Glutamatergic neuron (in vitro differentiated cells): ENCODE data around the gene KIRREL3. TPM values are rescaled to one million over a fixed set of nuclear protein-coding genes. Genes with fewer than 3 reads are reported as not detected.

Source experiments
- DNase-seq: peaks from one replicate; pipeline ENCODE4 v3.0.0; 2022
- H3K27ac Mint-ChIP-seq: one replicate; pipeline ENCODE4 v1.8.0; 2020; ENCODE audit warnings: mild to moderate bottlenecking, mixed read lengths, inconsistent platforms; ENCODE audit not compliant: unreplicated experiment
- H3K27me3 Mint-ChIP-seq: one replicate; pipeline ENCODE4 v1.8.0; 2020; ENCODE audit warnings: mild to moderate bottlenecking, moderate library complexity, mixed read lengths, inconsistent platforms; ENCODE audit not compliant: unreplicated experiment
- H3K36me3 Mint-ChIP-seq: one replicate; pipeline ENCODE4 v1.8.0; 2020; ENCODE audit warnings: mild to moderate bottlenecking, mixed read lengths, inconsistent platforms; ENCODE audit not compliant: unreplicated experiment
- H3K4me1 Mint-ChIP-seq: one replicate; pipeline ENCODE4 v1.8.0; 2020; ENCODE audit warnings: mild to moderate bottlenecking, low read depth, mixed read lengths, inconsistent platforms; ENCODE audit not compliant: unreplicated experiment
- H3K4me3 Mint-ChIP-seq: one replicate; pipeline ENCODE4 v1.8.0; 2020; ENCODE audit warnings: mild to moderate bottlenecking, mixed read lengths, inconsistent platforms; ENCODE audit not compliant: unreplicated experiment
- H3K9me3 Mint-ChIP-seq: one replicate; pipeline ENCODE4 v1.8.0; 2020; ENCODE audit warnings: mild to moderate bottlenecking, moderate library complexity, mixed read lengths, inconsistent platforms; ENCODE audit not compliant: unreplicated experiment
- total RNA-seq: library from RNA; stranded (reverse); fragmentation: NEBNext Ultra II Directional; extraction: Animal tissue kit (Norgen Biotek cat#: 25700); gene quantifications from one replicate; pipeline ENCODE4 v1.2.1, GENCODE V29; 2021; ENCODE audit not compliant: unreplicated experiment
- TF ChIP-seq, protein P1 (sequence below): fragments of 200-600 bp; sonication (generic); IDR thresholded peaks from one replicate; pipeline ENCODE4 v1.5.0; 2021; ENCODE audit not compliant: partially characterized antibody, unreplicated experiment

KIRREL3 gene
- total RNA-seq, 1 donor from 2014 or later = 25.3 TPM

GRCh38 chr11:126739499-126740145, 260.9 kb downstream of the KIRREL3 start:
- TF ChIP-seq, protein P1, sequence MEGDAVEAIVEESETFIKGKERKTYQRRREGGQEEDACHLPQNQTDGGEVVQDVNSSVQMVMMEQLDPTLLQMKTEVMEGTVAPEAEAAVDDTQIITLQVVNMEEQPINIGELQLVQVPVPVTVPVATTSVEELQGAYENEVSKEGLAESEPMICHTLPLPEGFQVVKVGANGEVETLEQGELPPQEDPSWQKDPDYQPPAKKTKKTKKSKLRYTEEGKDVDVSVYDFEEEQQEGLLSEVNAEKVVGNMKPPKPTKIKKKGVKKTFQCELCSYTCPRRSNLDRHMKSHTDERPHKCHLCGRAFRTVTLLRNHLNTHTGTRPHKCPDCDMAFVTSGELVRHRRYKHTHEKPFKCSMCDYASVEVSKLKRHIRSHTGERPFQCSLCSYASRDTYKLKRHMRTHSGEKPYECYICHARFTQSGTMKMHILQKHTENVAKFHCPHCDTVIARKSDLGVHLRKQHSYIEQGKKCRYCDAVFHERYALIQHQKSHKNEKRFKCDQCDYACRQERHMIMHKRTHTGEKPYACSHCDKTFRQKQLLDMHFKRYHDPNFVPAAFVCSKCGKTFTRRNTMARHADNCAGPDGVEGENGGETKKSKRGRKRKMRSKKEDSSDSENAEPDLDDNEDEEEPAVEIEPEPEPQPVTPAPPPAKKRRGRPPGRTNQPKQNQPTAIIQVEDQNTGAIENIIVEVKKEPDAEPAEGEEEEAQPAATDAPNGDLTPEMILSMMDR = no peak
- H3K36me3 Mint-ChIP-seq = no peaks in the 10 kb centered on the region
- no peak overlapping the region for H3K27ac Mint-ChIP-seq
- DNase-seq = no peak
- peaks cover under 1% of the 10 kb centered on the region for H3K27me3 Mint-ChIP-seq
- peaks cover 2% of the 10 kb centered on the region for H3K9me3 Mint-ChIP-seq
- H3K4me3 Mint-ChIP-seq = no peak overlapping the region
- H3K4me1 Mint-ChIP-seq = peaks cover 25% of the 10 kb centered on the region

DNA sequence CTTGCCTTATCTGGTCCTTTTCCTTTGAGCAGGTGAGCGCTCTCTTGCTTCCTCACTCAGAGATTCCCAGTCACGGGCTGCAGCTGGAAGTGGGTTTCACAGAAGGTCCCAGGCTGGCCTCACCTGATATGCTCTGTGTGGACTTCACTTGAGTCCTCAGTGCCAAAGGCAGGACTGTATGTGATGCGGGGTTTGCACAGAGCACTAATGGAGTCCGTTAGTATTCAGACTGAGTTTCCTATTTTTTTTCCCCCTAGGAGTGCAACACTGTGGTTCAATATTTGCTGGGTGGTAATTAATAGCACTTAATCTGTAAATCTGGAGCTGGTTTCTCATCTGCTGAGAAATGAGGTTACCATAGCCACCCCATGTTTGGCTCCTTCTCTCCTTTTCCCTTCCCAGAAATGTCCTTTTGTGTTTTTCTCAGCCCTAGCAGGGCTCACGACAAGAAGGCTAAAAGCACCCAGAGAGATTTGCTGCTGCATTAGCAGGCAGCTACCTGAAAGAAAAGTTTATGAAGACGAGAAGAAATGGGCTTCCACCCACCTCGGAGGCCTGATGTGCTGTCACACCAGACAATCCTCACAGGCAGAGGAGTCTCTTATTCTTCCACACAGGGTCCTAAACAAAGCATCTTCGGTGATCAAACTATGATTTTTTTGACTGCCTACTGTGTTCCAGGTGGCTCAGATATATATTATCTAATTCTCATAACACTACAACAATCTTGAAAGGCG, 262.1 kb downstream of the KIRREL3 start:
- TF ChIP-seq, protein P1 = no peak
- Mint-ChIP-seq H3K27ac (no peak overlapping the region), H3K27me3 (peaks cover 2% of the 10 kb centered on the region), H3K36me3 (no peaks in the 10 kb centered on the region), H3K4me1 (peaks cover 32% of the 10 kb centered on the region), H3K4me3 (no peak overlapping the region), H3K9me3 (no peaks in the 10 kb centered on the region)
- no peak for DNase-seq

DNA sequence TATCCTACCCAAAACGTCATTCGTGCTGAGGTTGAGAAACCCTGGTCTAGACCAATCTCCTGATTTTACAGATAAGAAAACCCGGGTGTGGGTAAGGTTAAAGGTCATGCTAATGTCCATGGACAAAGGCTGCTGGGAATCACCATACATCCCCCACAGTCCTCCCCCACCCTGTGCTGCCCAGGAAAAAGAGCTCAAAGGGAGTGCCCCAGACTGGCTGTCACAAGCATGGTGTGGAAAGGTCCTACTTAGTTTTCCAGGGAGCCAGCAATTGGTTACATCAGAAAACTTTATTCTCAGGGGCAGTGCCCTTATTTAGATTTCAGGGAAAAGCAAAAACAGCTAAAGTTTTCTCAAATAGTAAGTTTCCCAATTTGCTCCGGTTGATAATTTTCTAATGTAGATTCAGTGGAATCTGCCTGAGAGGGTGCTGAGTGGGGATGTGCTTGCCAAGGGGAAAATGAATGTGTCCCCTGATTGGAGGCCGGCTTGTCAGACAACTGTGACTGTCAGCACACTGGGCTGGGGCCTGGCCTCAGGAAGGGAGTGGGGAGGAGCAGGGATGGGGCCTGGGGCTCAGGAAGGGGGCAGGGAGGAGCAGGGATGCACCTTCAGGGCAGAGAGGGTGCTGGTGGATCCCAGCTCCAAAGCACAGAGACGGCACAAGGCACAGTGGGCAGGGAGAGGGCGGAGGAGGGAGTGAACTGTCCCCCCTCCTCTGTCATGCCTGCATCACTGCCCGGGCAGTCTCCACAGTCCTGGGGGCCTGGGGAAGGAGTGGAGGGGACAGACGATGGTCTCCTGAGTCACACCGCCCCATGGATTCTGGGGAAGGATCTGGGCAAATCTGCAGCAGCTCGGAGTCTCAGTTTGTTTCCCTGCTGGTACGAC, 263.6 kb downstream of the KIRREL3 start:
- H3K36me3 Mint-ChIP-seq = no peaks in the 10 kb centered on the region
- no peak overlapping the region for H3K4me3 Mint-ChIP-seq
- peaks cover 37% of the 10 kb centered on the region for H3K4me1 Mint-ChIP-seq
- no peak for DNase-seq
- H3K9me3 Mint-ChIP-seq = no peaks in the 10 kb centered on the region
- no peak overlapping the region for H3K27ac Mint-ChIP-seq
- TF ChIP-seq, protein P1 = no peak
- H3K27me3 Mint-ChIP-seq = peaks cover 2% of the 10 kb centered on the region

DNA sequence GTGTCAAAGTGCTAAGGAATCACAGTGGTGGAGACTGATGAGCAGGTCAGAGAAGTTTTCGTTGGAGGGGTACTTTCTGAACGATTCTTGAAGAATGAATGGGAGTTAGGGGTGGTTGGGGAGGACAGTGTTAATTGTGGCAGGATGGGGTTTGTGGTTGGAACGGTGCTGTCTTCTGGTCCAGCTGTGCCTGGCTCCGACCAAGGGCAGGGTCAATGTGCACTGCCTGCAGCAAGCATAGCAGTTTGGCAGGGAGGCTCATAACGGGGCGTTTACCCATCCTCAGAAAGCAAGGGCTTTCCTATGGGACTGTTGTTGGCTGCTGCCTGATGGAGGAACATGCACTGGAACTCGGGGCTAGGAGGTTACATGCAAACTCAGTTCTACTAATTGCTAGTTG, 265.8 kb downstream of the KIRREL3 start:
- Mint-ChIP-seq H3K9me3 (peaks cover 7% of the 10 kb centered on the region), H3K27ac (peak overlapping the region; percentile 35), H3K36me3 (peaks cover 9% of the 10 kb centered on the region), H3K4me3 (peak overlapping the region; percentile 20), H3K4me1 (peaks cover 41% of the 10 kb centered on the region), H3K27me3 (peaks cover 6% of the 10 kb centered on the region)
- no peak for DNase-seq
- TF ChIP-seq, protein P1 = no peak
